GM23338 (cell line): ENCODE measurements around the gene UNC5C. TPM values are rescaled to one million over a fixed set of nuclear protein-coding genes. Genes with fewer than 3 reads are reported as not detected.

Source experiments
- ATAC-seq: fragments of 200-7000 bp; cut with Tn5 transposase; 3 replicates; pipeline ENCODE4 v1.9.1; 2020
- DNase-seq: peaks from one replicate; pipeline ENCODE4 v3.0.0-alpha.2; 2015; ENCODE audit warnings: low spot score
- H2AFZ ChIP-seq: fragments of 200-600 bp; sonication (generic); 2 replicates; pipeline ENCODE4 v1.8.0; 2016; ENCODE audit warnings: antibody characterized with exemption, mild to moderate bottlenecking, moderate library complexity
- H3F3A ChIP-seq: fragments of 200-600 bp; sonication (generic); replicated peaks from 2 replicates; pipeline ENCODE4 v1.8.0; 2017; ENCODE audit warnings: antibody characterized with exemption, mixed run types, low read depth
- H3K27ac ChIP-seq: fragments of 200-600 bp; sonication (generic); 2 replicates; pipeline ENCODE4 v1.6.1; 2016; ENCODE audit warnings: low read depth
- H3K27me3 ChIP-seq: fragments of 200-600 bp; sonication (generic); 2 replicates; pipeline ENCODE4 v1.8.0; 2016; ENCODE audit warnings: mild to moderate bottlenecking, mixed run types, moderate library complexity; ENCODE audit not compliant: insufficient read depth
- H3K36me3 ChIP-seq: fragments of 200-600 bp; sonication (generic); 2 replicates; pipeline ENCODE4 v1.8.0; 2016; ENCODE audit warnings: mild to moderate bottlenecking; ENCODE audit not compliant: insufficient read depth
- H3K4me1 ChIP-seq: fragments of 200-600 bp; sonication (generic); 2 replicates; pipeline ENCODE4 v1.8.0; 2016; ENCODE audit warnings: mild to moderate bottlenecking, moderate library complexity; ENCODE audit not compliant: insufficient read depth
- H3K4me2 ChIP-seq: fragments of 200-600 bp; sonication (generic); 2 replicates; pipeline ENCODE4 v1.7.1; 2017; ENCODE audit warnings: mixed run types
- H3K4me3 ChIP-seq: fragments of 200-600 bp; sonication (generic); 2 replicates; pipeline ENCODE4 v1.6.1; 2016; ENCODE audit warnings: mixed run types
- H3K79me2 ChIP-seq: fragments of 200-600 bp; sonication (generic); replicated peaks from 2 replicates; pipeline ENCODE4 v1.8.0; 2017; ENCODE audit warnings: mild to moderate bottlenecking; ENCODE audit not compliant: insufficient read depth
- H3K9me2 ChIP-seq: fragments of 200-600 bp; sonication (generic); 2 replicates; pipeline ENCODE4 v1.8.0; 2017; ENCODE audit not compliant: insufficient read depth
- H4K20me1 ChIP-seq: fragments of 200-600 bp; sonication (generic); replicated peaks from 2 replicates; pipeline ENCODE4 v1.8.0; 2017; ENCODE audit warnings: mild to moderate bottlenecking; ENCODE audit not compliant: insufficient read depth
- H3K27ac Mint-ChIP-seq: 2 replicates; pipeline ENCODE4 v1.8.0; 2020; ENCODE audit warnings: inconsistent platforms, mild to moderate bottlenecking, moderate library complexity, mixed read lengths
- H3K27me3 Mint-ChIP-seq: 3 replicates; pipeline ENCODE4 v1.8.0; 2022; ENCODE audit warnings: low read depth, mild to moderate bottlenecking, moderate library complexity, mixed read lengths, inconsistent platforms; ENCODE audit not compliant: insufficient read depth, poor library complexity
- H3K36me3 Mint-ChIP-seq: 3 replicates; pipeline ENCODE4 v1.8.0; 2021; ENCODE audit warnings: low read depth, mild to moderate bottlenecking, inconsistent platforms, moderate library complexity, mixed read lengths
- H3K4me1 Mint-ChIP-seq: 3 replicates; pipeline ENCODE4 v1.8.0; 2020; ENCODE audit warnings: mild to moderate bottlenecking, inconsistent platforms, mixed read lengths
- H3K4me3 Mint-ChIP-seq: 3 replicates; pipeline ENCODE4 v1.8.0; 2021; ENCODE audit warnings: moderate library complexity, mild to moderate bottlenecking, inconsistent platforms, mixed read lengths
- H3K9me3 Mint-ChIP-seq: 3 replicates; pipeline ENCODE4 v1.8.0; 2020; ENCODE audit warnings: moderate library complexity, mild to moderate bottlenecking, inconsistent platforms, mixed read lengths
- CREB1 ChIP-seq: fragments of 250-450 bp; sonication (Bioruptor Pico); IDR thresholded peaks from 2 replicates; pipeline ENCODE4 v1.5.0; 2020; ENCODE audit warnings: low read depth, mild to moderate bottlenecking, moderate library complexity
- EZH2 ChIP-seq: fragments of 200-600 bp; sonication (generic); IDR thresholded peaks from one replicate; pipeline ENCODE4 v1.8.0; 2017; ENCODE audit warnings: antibody characterized with exemption, mild to moderate bottlenecking, low read depth; ENCODE audit not compliant: unreplicated experiment
- EZH2phosphoT487 ChIP-seq: fragments of 200-600 bp; sonication (generic); IDR thresholded peaks from one replicate; pipeline ENCODE4 v1.8.1; 2018; ENCODE audit warnings: antibody characterized with exemption; ENCODE audit not compliant: unreplicated experiment
- NANOG ChIP-seq: IDR thresholded peaks from 2 replicates; pipeline ENCODE4 v1.6.1; 2016; ENCODE audit warnings: antibody characterized with exemption, borderline replicate concordance
- POLR2AphosphoS5 ChIP-seq: IDR thresholded peaks from 2 replicates; pipeline ENCODE4 v1.6.1; 2016; ENCODE audit warnings: antibody characterized with exemption, low read depth
- ZNF114 ChIP-seq: fragments of 250-450 bp; sonication (Bioruptor Pico); IDR thresholded peaks from 2 replicates; pipeline ENCODE4 v1.5.0; 2020; ENCODE audit warnings: mild to moderate bottlenecking, moderate library complexity
- polyA plus RNA-seq: library from polyadenylated mRNA; unstranded; fragments of >200 nt; fragmentation: Nextera tagmentation; extraction: Ambion mirVana; gene quantifications from 2 replicates; pipeline ENCODE4 v1.2.1, GENCODE V29; 2016
- total RNA-seq: library from RNA; depleted of rRNA; stranded (reverse); fragments of >200 nt; shearing (Covaris generic); gene quantifications from 2 replicates; pipeline ENCODE4 v1.2.3, GENCODE V29; 2014
- TF ChIP-seq, protein P1 (sequence below): IDR thresholded peaks from 2 replicates; pipeline ENCODE4 v1.6.1; 2016; ENCODE audit warnings: antibody characterized with exemption
- TF ChIP-seq, protein P2 (sequence below), 2 experiments: fragments of 200-600 bp in 1 of 2; sonication (generic) in 1 of 2; conservative IDR thresholded peaks; 2 replicates each; pipeline versions ENCODE4 v1.5.1 to v1.6.1; 2016 to 2017; ENCODE audit warnings: antibody characterized with exemption in 2 of 2, low read depth in 2 of 2, mild to moderate bottlenecking in 2 of 2, moderate library complexity in 1 of 2
- TF ChIP-seq, protein P3 (sequence below): fragments of 250-450 bp; sonication (Bioruptor Pico); IDR thresholded peaks from 2 replicates; pipeline ENCODE4 v1.5.0; 2020; ENCODE audit warnings: mild to moderate bottlenecking, moderate library complexity

The UNC5C gene
- total and polyA plus RNA-seq, 2 experiments from 2014 or later = 0.08 to 0.21 TPM

DNA sequence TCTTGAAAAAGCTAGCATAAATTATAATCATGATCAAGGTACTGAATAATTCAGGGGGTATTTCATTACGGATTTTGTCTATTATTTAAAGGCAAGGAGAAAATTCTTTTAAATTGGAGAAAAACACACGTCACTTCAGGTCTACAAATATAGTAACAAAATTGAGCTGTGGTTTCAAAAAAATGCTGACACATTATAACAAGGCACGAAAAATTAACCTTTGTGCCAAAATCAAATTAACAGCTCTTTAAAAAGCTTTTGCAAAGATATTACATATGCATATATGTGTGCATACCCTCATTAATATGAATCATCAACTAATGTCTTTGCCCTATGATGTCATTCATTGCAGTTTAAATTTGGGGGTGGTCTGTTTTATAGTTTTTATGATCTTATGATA, 44.3 kb downstream of the UNC5C start (continued):
- TF ChIP-seq NANOG (no peak), EZH2phosphoT487 (no peak), ZNF114 (CRISPR knock-in tag) (no peak)
- TF ChIP-seq, protein P1, sequence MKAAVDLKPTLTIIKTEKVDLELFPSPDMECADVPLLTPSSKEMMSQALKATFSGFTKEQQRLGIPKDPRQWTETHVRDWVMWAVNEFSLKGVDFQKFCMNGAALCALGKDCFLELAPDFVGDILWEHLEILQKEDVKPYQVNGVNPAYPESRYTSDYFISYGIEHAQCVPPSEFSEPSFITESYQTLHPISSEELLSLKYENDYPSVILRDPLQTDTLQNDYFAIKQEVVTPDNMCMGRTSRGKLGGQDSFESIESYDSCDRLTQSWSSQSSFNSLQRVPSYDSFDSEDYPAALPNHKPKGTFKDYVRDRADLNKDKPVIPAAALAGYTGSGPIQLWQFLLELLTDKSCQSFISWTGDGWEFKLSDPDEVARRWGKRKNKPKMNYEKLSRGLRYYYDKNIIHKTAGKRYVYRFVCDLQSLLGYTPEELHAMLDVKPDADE = no peak

DNA sequence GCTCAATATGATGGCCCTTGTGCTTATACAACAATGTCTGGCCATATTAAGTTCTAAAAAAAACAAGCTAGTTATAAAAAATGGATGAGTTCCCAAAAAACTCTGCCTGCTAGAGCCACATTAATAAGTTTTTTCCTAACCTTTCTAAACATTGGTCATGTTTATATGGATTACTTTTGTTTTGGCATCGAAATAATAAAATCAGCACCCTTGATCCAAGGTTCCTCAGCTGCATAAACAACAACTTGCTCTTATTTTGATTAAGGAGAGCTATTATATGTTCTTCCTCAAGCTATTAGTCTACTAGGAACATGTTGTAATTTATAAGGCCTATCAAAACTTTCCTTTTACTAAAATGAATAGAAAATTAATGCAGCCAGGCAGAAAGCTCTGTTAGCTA, 48.4 kb downstream of the UNC5C start:
- Histone ChIP-seq H3K79me2 (no peaks in the 10 kb centered on the region), H3K4me3 (no peak overlapping the region), H3K36me3 (no peaks in the 10 kb centered on the region), H3K27ac (no peak overlapping the region), H3K4me1 (no peaks in the 10 kb centered on the region), H3K27me3 (no peaks in the 10 kb centered on the region), H4K20me1 (no peaks in the 10 kb centered on the region), H3K4me2 (no peak overlapping the region), H2AFZ (no peak overlapping the region), H3K9me2 (no peaks in the 10 kb centered on the region), H3F3A (no peaks in the 10 kb centered on the region)
- Mint-ChIP-seq H3K27me3 (no peaks in the 10 kb centered on the region), H3K4me1 (0 out of 3 replicates have a peak, but pooled peaks cover 2% of the 10 kb centered on the region), H3K36me3 (no peaks in the 10 kb centered on the region), H3K9me3 (no peaks in the 10 kb centered on the region), H3K27ac (no peak overlapping the region), H3K4me3 (no peak overlapping the region)
- DNase-seq (no peak), ATAC-seq (no peak)
- TF ChIP-seq CREB1 (CRISPR knock-in tag) = no peak
- TF ChIP-seq, protein P1 = no peak
- TF ChIP-seq, protein P2, sequence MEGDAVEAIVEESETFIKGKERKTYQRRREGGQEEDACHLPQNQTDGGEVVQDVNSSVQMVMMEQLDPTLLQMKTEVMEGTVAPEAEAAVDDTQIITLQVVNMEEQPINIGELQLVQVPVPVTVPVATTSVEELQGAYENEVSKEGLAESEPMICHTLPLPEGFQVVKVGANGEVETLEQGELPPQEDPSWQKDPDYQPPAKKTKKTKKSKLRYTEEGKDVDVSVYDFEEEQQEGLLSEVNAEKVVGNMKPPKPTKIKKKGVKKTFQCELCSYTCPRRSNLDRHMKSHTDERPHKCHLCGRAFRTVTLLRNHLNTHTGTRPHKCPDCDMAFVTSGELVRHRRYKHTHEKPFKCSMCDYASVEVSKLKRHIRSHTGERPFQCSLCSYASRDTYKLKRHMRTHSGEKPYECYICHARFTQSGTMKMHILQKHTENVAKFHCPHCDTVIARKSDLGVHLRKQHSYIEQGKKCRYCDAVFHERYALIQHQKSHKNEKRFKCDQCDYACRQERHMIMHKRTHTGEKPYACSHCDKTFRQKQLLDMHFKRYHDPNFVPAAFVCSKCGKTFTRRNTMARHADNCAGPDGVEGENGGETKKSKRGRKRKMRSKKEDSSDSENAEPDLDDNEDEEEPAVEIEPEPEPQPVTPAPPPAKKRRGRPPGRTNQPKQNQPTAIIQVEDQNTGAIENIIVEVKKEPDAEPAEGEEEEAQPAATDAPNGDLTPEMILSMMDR (conservative IDR thresholded peaks at IDR 0.05; ENCODE audit: low read depth in 2 of 2) = no peak
- TF ChIP-seq, protein P3, sequence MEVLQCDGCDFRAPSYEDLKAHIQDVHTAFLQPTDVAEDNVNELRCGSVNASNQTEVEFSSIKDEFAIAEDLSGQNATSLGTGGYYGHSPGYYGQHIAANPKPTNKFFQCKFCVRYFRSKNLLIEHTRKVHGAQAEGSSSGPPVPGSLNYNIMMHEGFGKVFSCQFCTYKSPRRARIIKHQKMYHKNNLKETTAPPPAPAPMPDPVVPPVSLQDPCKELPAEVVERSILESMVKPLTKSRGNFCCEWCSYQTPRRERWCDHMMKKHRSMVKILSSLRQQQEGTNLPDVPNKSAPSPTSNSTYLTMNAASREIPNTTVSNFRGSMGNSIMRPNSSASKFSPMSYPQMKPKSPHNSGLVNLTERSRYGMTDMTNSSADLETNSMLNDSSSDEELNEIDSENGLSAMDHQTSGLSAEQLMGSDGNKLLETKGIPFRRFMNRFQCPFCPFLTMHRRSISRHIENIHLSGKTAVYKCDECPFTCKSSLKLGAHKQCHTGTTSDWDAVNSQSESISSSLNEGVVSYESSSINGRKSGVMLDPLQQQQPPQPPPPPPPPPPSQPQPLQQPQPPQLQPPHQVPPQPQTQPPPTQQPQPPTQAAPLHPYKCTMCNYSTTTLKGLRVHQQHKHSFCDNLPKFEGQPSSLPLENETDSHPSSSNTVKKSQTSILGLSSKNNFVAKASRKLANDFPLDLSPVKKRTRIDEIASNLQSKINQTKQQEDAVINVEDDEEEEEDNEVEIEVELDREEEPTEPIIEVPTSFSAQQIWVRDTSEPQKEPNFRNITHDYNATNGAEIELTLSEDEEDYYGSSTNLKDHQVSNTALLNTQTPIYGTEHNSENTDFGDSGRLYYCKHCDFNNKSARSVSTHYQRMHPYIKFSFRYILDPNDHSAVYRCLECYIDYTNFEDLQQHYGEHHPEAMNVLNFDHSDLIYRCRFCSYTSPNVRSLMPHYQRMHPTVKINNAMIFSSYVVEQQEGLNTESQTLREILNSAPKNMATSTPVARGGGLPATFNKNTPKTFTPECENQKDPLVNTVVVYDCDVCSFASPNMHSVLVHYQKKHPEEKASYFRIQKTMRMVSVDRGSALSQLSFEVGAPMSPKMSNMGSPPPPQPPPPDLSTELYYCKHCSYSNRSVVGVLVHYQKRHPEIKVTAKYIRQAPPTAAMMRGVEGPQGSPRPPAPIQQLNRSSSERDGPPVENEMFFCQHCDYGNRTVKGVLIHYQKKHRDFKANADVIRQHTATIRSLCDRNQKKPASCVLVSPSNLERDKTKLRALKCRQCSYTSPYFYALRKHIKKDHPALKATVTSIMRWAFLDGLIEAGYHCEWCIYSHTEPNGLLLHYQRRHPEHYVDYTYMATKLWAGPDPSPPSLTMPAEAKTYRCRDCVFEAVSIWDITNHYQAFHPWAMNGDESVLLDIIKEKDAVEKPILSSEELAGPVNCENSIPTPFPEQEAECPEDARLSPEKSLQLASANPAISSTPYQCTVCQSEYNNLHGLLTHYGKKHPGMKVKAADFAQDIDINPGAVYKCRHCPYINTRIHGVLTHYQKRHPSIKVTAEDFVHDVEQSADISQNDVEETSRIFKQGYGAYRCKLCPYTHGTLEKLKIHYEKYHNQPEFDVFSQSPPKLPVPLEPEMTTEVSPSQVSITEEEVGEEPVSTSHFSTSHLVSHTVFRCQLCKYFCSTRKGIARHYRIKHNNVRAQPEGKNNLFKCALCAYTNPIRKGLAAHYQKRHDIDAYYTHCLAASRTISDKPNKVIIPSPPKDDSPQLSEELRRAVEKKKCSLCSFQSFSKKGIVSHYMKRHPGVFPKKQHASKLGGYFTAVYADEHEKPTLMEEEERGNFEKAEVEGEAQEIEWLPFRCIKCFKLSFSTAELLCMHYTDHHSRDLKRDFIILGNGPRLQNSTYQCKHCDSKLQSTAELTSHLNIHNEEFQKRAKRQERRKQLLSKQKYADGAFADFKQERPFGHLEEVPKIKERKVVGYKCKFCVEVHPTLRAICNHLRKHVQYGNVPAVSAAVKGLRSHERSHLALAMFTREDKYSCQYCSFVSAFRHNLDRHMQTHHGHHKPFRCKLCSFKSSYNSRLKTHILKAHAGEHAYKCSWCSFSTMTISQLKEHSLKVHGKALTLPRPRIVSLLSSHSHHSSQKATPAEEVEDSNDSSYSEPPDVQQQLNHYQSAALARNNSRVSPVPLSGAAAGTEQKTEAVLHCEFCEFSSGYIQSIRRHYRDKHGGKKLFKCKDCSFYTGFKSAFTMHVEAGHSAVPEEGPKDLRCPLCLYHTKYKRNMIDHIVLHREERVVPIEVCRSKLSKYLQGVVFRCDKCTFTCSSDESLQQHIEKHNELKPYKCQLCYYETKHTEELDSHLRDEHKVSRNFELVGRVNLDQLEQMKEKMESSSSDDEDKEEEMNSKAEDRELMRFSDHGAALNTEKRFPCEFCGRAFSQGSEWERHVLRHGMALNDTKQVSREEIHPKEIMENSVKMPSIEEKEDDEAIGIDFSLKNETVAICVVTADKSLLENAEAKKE (CRISPR knock-in tag) = no peak
- TF ChIP-seq POLR2AphosphoS5 = no peak
- no peak for TF ChIP-seq EZH2
- no peak for TF ChIP-seq NANOG
